HG03039 (cell line): ENCODE results near the gene POLA1.

Experiments used
- ATAC-seq: cut with Tn5 transposase; IDR thresholded peaks from one replicate; pipeline ENCODE4 v1.9.1; 2021; ENCODE audit warnings: mild to moderate bottlenecking, moderate library complexity; ENCODE audit not compliant: unreplicated experiment

The POLA1 gene

DNA sequence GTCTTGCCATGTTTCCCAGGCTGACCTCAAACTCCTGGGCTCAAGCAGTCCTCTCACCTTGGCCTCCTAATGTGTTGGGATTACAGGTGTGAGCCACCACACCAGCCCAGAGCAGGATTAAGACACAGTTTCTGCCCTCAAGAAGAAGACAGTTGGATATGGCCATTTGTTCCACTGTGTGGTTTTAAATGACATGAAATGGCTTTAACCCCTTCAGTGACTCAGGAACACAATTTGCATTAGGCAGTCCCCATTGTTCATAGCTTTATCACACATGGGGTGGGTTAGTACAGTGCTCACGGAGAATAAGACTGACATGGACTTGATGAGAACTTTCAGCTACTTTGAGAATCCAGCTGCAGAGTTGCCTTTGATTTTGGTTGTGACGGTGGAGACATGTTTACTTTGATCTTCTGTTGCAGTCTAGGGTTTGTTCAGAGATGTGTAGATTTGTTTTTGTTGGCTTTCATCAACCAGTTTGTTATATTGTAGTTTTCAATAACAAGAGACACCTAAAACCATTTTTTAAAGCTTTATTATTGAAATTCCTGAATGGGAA lies 261.7 kb downstream of the POLA1 start:
- no peak for ATAC-seq

- ATAC-seq = no peak
These were observed 263.1 kb downstream of the POLA1 start for GRCh38 chrX:24956828-24957227.

- no peak for ATAC-seq
These were observed 268.1 kb downstream of the POLA1 start for GRCh38 chrX:24961809-24962208.

DNA sequence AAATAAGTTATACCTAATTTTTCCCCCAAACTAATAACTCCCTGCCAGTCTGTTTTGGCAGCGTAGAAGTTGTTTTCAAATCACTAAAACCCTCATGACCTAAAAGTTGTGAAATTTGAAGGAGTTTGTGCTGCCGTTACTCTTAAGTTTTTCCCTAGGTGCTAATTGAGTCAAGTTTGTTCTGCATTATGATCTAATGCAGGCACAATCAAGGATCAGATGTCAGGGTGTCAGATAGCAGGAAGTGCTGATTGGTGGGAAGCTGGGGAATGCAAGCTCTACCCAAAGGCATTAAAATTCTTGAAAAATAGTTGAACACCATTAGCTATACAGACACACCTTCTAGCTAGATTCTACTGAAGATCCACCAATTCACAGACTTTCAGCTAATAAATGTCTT lies 270.1 kb downstream of the POLA1 start:
- ATAC-seq = no peak

DNA sequence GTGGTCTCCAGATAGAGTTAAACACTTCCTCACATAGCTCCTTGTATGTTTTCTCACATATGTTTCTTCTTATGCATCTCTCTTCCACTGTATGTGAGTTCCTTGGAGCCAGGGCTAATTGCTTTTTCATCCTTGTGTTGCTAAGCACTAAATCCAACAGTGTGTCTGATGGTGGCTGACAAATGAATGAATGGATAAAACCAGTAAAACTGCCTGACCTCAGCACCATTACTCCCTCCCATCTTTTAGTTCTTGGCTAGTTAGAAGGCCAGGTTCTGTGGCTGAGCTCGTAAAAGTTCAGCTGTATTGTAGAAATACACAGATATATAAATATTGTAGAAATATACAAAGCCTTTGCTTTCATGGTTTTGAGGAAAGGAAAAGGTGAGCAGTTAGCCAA lies 271.7 kb downstream of the POLA1 start:
- ATAC-seq = no peak

- no peak for ATAC-seq
These were observed 276.1 kb downstream of the POLA1 start for GRCh38 chrX:24969812-24970211.

GRCh38 chrX:24979081-24979480 lies 285.4 kb downstream of the POLA1 start:
- no peak for ATAC-seq

- ATAC-seq = no peak
These were observed 287.3 kb downstream of the POLA1 start for GRCh38 chrX:24981030-24981429.

DNA sequence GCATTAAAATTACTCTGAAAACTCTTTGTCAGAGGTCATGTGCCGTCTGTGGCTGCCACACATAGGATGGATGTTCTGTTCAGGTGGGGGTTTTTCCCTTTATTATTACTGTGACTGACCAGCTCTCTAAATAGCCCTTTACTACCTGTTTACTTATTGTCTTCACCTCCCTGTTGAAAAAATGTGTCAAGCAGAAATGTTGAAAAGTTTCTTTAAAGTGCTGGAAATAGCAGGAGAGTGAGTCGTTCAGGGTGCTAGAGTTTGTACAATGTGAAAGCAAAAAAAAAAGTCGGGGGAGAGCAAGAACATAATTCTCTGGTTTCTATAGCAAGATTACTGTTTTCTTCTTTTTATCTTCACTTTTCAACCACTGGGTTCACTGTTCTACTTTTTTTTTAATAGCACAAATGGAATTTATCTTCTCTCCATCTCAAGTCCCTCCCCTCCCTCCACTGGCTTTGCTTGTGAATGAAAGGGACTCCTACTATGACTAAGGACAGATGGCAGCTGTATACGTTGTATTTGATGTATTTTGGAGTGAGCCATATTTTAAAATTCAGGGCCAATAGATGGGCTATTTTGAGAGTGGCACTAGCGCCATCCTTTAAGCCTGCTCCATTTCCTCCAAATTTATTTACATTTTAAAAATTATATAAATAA lies 288.7 kb downstream of the POLA1 start:
- ATAC-seq = no peak

DNA sequence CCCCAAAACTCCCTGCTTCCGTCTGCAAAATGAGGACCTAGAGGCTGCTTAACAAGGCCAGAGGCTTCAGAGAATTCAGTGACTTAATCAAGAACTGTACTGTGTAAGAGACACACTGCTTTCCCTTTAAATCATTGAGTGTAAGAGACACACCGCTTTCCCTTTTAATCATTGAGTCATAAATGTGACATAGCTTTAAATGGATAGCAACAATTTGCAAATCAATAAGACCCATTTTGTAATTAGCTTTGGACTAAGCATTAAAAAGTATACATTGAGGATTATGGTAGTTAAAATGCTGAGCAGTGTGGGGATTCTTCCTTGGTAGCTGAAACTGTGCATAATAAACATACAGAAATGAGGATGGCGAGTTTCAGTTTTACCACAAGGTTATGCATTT lies 290.2 kb downstream of the POLA1 start:
- ATAC-seq = no peak

GRCh38 chrX:24985120-24985519 lies 291.4 kb downstream of the POLA1 start:
- ATAC-seq = no peak

GRCh38 chrX:24987731-24988130 lies 294.0 kb downstream of the POLA1 start:
- no peak for ATAC-seq

DNA sequence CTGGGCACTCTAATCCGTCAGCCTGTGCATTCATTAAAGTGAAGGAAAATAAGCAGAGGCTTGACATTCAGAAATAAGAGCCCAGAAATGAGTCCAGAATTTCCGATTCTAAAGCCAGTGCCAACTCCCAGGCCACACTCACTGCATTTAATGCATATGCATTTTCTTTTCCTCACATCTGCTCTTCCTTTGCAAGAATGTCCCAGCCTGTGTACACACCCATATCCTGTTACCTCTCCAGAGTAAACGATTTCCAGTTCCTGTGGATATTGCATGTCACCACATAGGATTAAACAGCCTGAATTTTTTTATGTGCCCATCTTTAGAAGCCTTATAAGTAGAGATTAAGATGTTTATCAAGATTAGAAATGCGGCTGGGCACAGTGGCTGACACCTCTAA lies 294.6 kb downstream of the POLA1 start:
- no peak for ATAC-seq

- no peak for ATAC-seq
These were observed 296.8 kb downstream of the POLA1 start for GRCh38 chrX:24990535-24990934.

DNA sequence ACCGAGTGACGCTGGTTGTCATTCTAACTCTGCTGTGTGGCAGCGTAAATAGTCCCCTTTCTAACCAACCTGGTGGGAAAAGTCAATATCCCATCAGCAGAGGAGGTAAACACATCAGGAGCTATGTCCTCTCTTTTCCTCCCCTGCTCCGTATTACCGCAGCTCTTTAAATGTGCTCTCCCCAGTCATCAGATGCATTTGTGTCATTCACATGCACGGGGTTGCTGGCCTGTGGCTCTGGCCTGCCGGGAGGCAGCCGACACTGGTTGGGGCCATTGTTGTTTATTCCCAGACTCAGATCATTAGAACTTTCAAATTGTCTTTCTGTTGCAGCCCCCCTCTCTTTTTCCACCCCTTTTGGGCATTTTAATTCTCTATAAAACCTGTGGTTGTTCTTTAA lies 300.2 kb downstream of the POLA1 start:
- ATAC-seq = no peak

DNA sequence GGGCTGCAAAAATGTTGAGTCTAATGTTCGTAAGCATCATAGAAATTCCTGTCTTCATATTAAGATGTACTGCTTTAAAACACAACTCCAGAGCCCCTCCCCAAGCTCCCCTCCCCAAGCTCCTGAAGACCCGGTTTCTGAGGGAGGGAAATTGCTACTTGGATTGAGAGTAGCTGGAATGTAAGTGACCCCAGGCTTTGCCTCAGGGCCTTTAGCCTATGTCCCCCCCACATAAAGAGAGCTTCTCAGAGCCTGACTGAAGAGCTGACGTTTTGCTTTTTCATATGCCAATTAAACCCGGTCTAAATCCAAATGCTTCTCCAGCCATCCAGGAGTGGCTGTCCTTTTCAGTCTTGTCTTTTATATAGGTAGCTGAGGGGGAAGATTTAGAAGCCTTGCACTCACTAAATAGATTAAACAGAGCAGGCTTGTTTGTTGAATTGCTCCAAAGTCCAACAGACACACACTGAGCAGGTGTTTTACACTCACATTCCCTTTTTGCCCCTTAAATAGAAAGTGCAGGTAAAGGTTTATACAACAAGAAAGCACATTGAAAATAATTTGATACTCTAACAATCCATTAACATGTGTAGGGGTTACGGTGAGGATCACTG lies 302.5 kb downstream of the POLA1 start:
- no peak for ATAC-seq

- ATAC-seq = no peak
These were observed 305.8 kb downstream of the POLA1 start for GRCh38 chrX:24999511-24999910.

GRCh38 chrX:25001808-25002660 lies 308.3 kb downstream of the POLA1 start:
- ATAC-seq = no peak

DNA sequence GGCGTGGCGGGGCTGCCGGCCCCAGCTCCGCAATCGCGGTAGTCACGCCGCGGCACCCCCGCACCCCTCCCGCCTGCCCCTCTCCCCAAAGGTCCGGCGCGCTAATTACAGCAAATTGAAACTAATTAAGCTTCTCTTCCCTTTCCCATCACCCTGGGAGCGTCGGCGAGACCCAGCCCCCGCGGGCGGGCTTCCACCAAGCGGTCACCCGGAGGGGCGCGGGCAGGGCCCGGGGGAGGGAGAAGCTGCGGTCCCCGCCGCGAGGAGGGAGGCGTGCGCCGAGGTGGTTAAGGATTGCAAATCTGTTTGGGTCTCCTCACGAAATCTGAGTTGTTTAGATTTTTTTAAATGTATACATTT lies 308.9 kb downstream of the POLA1 start:
- ATAC-seq = no peak

GRCh38 chrX:25003066-25003849 lies 309.5 kb downstream of the POLA1 start:
- ATAC-seq = no peak

- ATAC-seq = no peak
These were observed 310.3 kb downstream of the POLA1 start for GRCh38 chrX:25004040-25004439.
